Bone marrow (tissue), 2 donors: ENCODE measurements around the gene IDS.

Experiments
- DNase-seq, 2 donors: peaks; one replicate each; lab custom pipeline; 2025; lab: John Stamatoyannopoulos, UW

Gene IDS

DNA sequence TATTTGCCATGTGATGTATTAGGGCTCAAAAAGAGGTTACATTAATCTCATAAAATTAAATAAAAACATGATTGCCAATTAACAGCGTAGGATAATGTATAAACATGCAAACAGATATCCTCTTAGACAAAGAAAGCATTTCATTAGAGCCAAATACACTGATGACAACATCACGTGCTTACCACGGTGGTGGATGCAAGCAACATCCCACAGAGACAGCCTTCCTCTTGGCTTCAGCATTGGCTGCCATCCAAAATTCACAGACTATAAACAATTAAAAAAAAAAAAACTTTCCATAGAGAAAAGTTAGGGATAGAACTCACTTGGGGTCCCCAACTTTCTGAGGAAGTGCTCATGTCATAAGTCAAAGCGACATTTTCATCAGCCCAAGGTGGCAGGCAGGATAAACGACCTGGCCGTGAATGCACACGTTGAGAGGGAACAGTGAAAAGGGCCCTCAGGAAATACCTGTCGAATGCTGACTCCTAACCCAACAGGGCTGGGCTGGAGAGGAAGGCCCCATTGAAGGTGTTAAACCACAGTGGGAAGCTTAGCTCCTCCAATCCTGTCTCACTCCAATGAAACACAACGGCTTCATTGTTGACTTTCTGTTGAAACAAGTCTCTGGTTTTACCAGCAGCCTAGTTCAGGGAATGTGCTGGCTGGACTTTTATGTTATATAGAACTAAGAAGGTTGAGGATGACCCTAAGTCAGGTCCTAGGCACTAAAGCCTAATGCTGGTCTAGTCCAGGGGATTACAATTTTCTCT lies 48.4 kb downstream of the IDS start:
- DNase-seq: no peak

GRCh38 chrX:149455934-149456333 lies 49.2 kb downstream of the IDS start:
- DNase-seq: no peak

GRCh38 chrX:149453906-149454822 lies 50.9 kb downstream of the IDS start:
- DNase-seq: no peak

DNA sequence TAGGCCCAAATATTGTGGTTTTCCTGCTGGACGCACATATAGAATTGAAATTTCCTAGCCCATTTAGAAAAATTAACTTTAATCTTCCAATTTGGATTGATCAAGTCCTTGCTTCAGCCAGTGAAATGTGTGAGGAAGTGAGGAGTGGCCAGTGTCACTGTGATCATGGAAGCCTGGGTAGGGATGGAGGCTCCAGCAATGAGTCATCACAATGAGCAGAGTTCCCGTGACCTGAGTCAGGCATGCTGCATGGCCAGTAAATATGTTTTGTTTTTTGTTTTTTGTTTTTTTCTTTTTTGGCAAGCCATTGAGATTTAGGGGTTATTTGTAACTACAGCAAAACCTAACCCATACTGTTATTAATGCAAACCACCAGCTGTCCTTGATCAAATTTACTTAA lies 52.1 kb downstream of the IDS start:
- no peak for DNase-seq

- no peak for DNase-seq
These were observed 71.7 kb downstream of the IDS start for GRCh38 chrX:149433451-149433850.

GRCh38 chrX:149433051-149433450 lies 72.1 kb downstream of the IDS start:
- DNase-seq: no peak
